HG02943 (cell line): ENCODE measurements around the gene PIAS4.
"Not testable (repeated sequence)": the region's sequence is repeated elsewhere in the genome, so short reads cannot be mapped to it uniquely, and the experiment has no call there.

Experiments used
- ATAC-seq: cut with Tn5 transposase; IDR thresholded peaks from one replicate; pipeline ENCODE4 v1.9.1; 2021; ENCODE audit warnings: mild to moderate bottlenecking, low read depth, moderate library complexity; ENCODE audit not compliant: unreplicated experiment

Gene PIAS4

GRCh38 chr19:4007021-4007835 lies at the start of gene PIAS4:
Gene PIAS4, plus strand, starts transcription at chr19:4007736. Its CDS starts 25 bp downstream, at chr19:4007761.
- peak; percentile 67 for ATAC-seq

GRCh38 chr19:3958836-3959765 lies 48.4 kb upstream of the PIAS4 start:
- ATAC-seq: no peak

- ATAC-seq: no peak
Measured at GRCh38 chr19:3959766-3960131, 47.8 kb upstream of the PIAS4 start.

GRCh38 chr19:3961007-3961406 lies 46.5 kb upstream of the PIAS4 start:
- no peak for ATAC-seq

GRCh38 chr19:3963458-3964255 lies 43.9 kb upstream of the PIAS4 start:
- ATAC-seq: no peak

GRCh38 chr19:3964256-3965194 lies 43.0 kb upstream of the PIAS4 start:
- ATAC-seq: no peak

GRCh38 chr19:3966051-3967017 lies 41.2 kb upstream of the PIAS4 start:
- ATAC-seq: no peak

- not testable (repeated sequence) for ATAC-seq
Measured at GRCh38 chr19:3967983-3968382, 39.6 kb upstream of the PIAS4 start.

GRCh38 chr19:3968556-3969434 lies 38.7 kb upstream of the PIAS4 start:
- ATAC-seq: no peak

GRCh38 chr19:3969435-3970312 lies 37.9 kb upstream of the PIAS4 start:
- no peak for ATAC-seq

GRCh38 chr19:3970313-3970807 lies 37.2 kb upstream of the PIAS4 start:
- ATAC-seq: no peak

GRCh38 chr19:3970808-3971598 lies 36.5 kb upstream of the PIAS4 start, which contains the start of gene DAPK3:
Gene DAPK3, minus strand, starts transcription at chr19:3971099. Its CDS starts 1,364 bp downstream, at chr19:3969735.
- ATAC-seq: peak; percentile 89

- ATAC-seq: no peak
Measured at GRCh38 chr19:3975144-3975543, 32.4 kb upstream of the PIAS4 start.

GRCh38 chr19:3975637-3976087 lies 31.9 kb upstream of the PIAS4 start:
- no peak for ATAC-seq

- no peak for ATAC-seq
Measured at GRCh38 chr19:3976495-3977241, 30.9 kb upstream of the PIAS4 start.
